Mesendoderm (in vitro differentiated cells): ENCODE data around the gene ZCWPW1.

ENCODE experiments used
- DNase-seq: peaks from one replicate; pipeline ENCODE4 v3.0.0; 2013
- H2AK5ac ChIP-seq: 2 replicates; pipeline ENCODE4 v1.6.1; 2013; ENCODE audit warnings: low read length, inconsistent platforms
- H2BK120ac ChIP-seq: 2 replicates; pipeline ENCODE4 v1.6.1; 2013; ENCODE audit warnings: low read depth, mild to moderate bottlenecking, low read length, moderate library complexity, mixed read lengths
- H2BK15ac ChIP-seq: replicated peaks from 2 replicates; pipeline ENCODE4 v1.6.1; 2013; ENCODE audit warnings: low read depth, mild to moderate bottlenecking, moderate library complexity
- H2BK5ac ChIP-seq: 2 replicates; pipeline ENCODE4 v1.6.1; 2013; ENCODE audit warnings: low read length, inconsistent platforms
- H3K18ac ChIP-seq: 2 replicates; pipeline ENCODE4 v1.6.1; 2013; ENCODE audit warnings: mild to moderate bottlenecking, low read length, mixed read lengths
- H3K23ac ChIP-seq: one replicate; pipeline ENCODE4 v1.6.1; 2013; ENCODE audit warnings: low read length
- H3K27ac ChIP-seq: 2 replicates; pipeline ENCODE4 v1.5.1; 2013; ENCODE audit warnings: low read depth, mild to moderate bottlenecking, inconsistent platforms, low read length, moderate library complexity
- H3K27me3 ChIP-seq: 2 replicates; pipeline ENCODE4 v1.6.1; 2013; ENCODE audit warnings: low read length, control low read depth, mild to moderate bottlenecking, inconsistent platforms; ENCODE audit not compliant: insufficient read depth, poor library complexity
- H3K36me3 ChIP-seq: 2 replicates; pipeline ENCODE4 v1.6.1; 2013; ENCODE audit warnings: low read length, inconsistent platforms; ENCODE audit not compliant: control insufficient read depth, insufficient read depth
- H3K4ac ChIP-seq: one replicate; pipeline ENCODE4 v1.6.1; 2013; ENCODE audit warnings: low read depth, mild to moderate bottlenecking, low read length, moderate library complexity
- H3K4me1 ChIP-seq: 2 replicates; pipeline ENCODE4 v1.6.1; 2013; ENCODE audit warnings: low read depth, low read length, inconsistent platforms; ENCODE audit not compliant: control insufficient read depth
- H3K4me2 ChIP-seq: 2 replicates; pipeline ENCODE4 v1.6.1; 2013; ENCODE audit warnings: low read length
- H3K4me3 ChIP-seq: 2 replicates; pipeline ENCODE4 v1.5.1; 2013; ENCODE audit warnings: mild to moderate bottlenecking, low read length
- H3K56ac ChIP-seq: one replicate; pipeline ENCODE4 v1.6.1; 2013; ENCODE audit warnings: low read length
- H3K79me1 ChIP-seq: 2 replicates; pipeline ENCODE4 v1.6.1; 2013; ENCODE audit warnings: low read length, inconsistent platforms
- H3K79me2 ChIP-seq: 2 replicates; pipeline ENCODE4 v1.6.1; 2013; ENCODE audit warnings: mild to moderate bottlenecking, low read length; ENCODE audit not compliant: control insufficient read depth, insufficient read depth
- H3K9ac ChIP-seq: 2 replicates; pipeline ENCODE4 v1.6.1; 2013; ENCODE audit warnings: low read length, inconsistent platforms
- H4K5ac ChIP-seq: one replicate; pipeline ENCODE4 v1.6.1; 2013; ENCODE audit warnings: low read length
- H4K8ac ChIP-seq: one replicate; pipeline ENCODE4 v1.6.1; 2013; ENCODE audit warnings: low read depth, mild to moderate bottlenecking, control low read depth, low read length, moderate library complexity
- WGBS: extraction: QIAGEN DNeasy Blood & Tissue Kit; methylation state at CpG from one replicate; pipeline ENCODE4 v1.1.7; 2013; ENCODE audit warnings: low lambda C conversion rate, missing lambda C conversion rate; ENCODE audit not compliant: insufficient coverage; ENCODE audit errors: extremely low coverage; 5-methylcytosine and 5-hydroxymethylcytosine counted together

The ZCWPW1 gene

GRCh38 chr7:100351657-100352058 lies 76.8 kb downstream of the ZCWPW1 start:
- H4K8ac ChIP-seq, result no peak overlapping the region
- no peak overlapping the region for H3K56ac ChIP-seq
- no peaks in the 10 kb centered on the region for H3K27me3 ChIP-seq
- H2BK120ac ChIP-seq, result no peak overlapping the region
- H3K4me2 ChIP-seq, result no peak overlapping the region
- no peaks in the 10 kb centered on the region for H3K79me2 ChIP-seq
- no peak overlapping the region for H2BK5ac ChIP-seq
- no peak overlapping the region for H2BK15ac ChIP-seq
- peaks cover 20% of the 10 kb centered on the region for H3K36me3 ChIP-seq
- no peak overlapping the region for H3K9ac ChIP-seq
- H3K23ac ChIP-seq, result no peak overlapping the region
- H3K27ac ChIP-seq, result no peak overlapping the region
- no peak overlapping the region for H3K18ac ChIP-seq
- WGBS, result no CpG with 5 or more reads among the region's 6 CpGs
- H4K5ac ChIP-seq, result no peak overlapping the region
- H2AK5ac ChIP-seq, result no peak overlapping the region
- no peaks in the 10 kb centered on the region for H3K4me1 ChIP-seq
- H3K79me1 ChIP-seq, result no peaks in the 10 kb centered on the region
- DNase-seq, result no peak
- H3K4ac ChIP-seq, result no peak overlapping the region
- H3K4me3 ChIP-seq, result no peak overlapping the region
